OCI-LY1 (cell line): ENCODE data around the gene PTS.
"Not testable (repeated sequence)": the region's sequence is repeated elsewhere in the genome, so short reads cannot be mapped to it uniquely, and the experiment has no call there.

Source experiments
- H2AFZ ChIP-seq: fragments of 200-600 bp; sonication (generic), shearing (Covaris generic); 2 replicates; pipeline ENCODE4 v1.6.0; 2014; ENCODE audit warnings: antibody characterized with exemption, mild to moderate bottlenecking, low read length
- H3F3A ChIP-seq: fragments of 200-600 bp; sonication (generic), shearing (Covaris generic); 2 replicates; pipeline ENCODE4 v1.6.0; 2014; ENCODE audit warnings: mild to moderate bottlenecking, antibody characterized with exemption, low read length, moderate library complexity; ENCODE audit not compliant: insufficient read depth
- H3K27ac ChIP-seq: fragments of 200-600 bp; sonication (generic); 2 replicates; pipeline ENCODE4 v1.5.1; 2014; ENCODE audit warnings: low read length, mixed run types, mild to moderate bottlenecking, low read depth; ENCODE audit not compliant: poor library complexity, severe bottlenecking
- H3K27me3 ChIP-seq: fragments of 200-600 bp; sonication (generic); 2 replicates; pipeline ENCODE4 v1.6.0; 2014; ENCODE audit warnings: antibody characterized with exemption, mild to moderate bottlenecking, low read length, moderate library complexity; ENCODE audit not compliant: insufficient read depth
- H3K36me3 ChIP-seq: fragments of 200-600 bp; sonication (generic); 2 replicates; pipeline ENCODE4 v1.6.1; 2014; ENCODE audit warnings: mild to moderate bottlenecking, antibody characterized with exemption, low read length, moderate library complexity, mixed read lengths; ENCODE audit not compliant: insufficient read depth
- H3K4me1 ChIP-seq: fragments of 200-600 bp; sonication (generic); 2 replicates; pipeline ENCODE4 v1.5.1; 2014; ENCODE audit warnings: mild to moderate bottlenecking, low read length, moderate library complexity; ENCODE audit not compliant: insufficient read depth, severe bottlenecking
- H3K4me2 ChIP-seq: fragments of 200-600 bp; sonication (generic), shearing (Covaris generic); 2 replicates; pipeline ENCODE4 v1.6.1; 2014; ENCODE audit warnings: low read length
- H3K4me3 ChIP-seq: fragments of 200-600 bp; sonication (generic); 2 replicates; pipeline ENCODE4 v1.5.1; 2014; ENCODE audit warnings: low read length, low read depth, mild to moderate bottlenecking, mixed read lengths; ENCODE audit not compliant: poor library complexity, severe bottlenecking
- H3K79me2 ChIP-seq: fragments of 200-600 bp; shearing (Covaris generic); 2 replicates; pipeline ENCODE4 v1.6.1; 2016; ENCODE audit warnings: mixed run types, low read length, mixed read lengths; ENCODE audit not compliant: insufficient read depth
- H3K9ac ChIP-seq: fragments of 200-600 bp; sonication (generic), shearing (Covaris generic); 2 replicates; pipeline ENCODE4 v1.6.1; 2014; ENCODE audit warnings: mild to moderate bottlenecking, low read length, mixed read lengths
- H3K9me2 ChIP-seq: fragments of 200-600 bp; sonication (generic), shearing (Covaris generic); 2 replicates; pipeline ENCODE4 v1.6.1; 2014; ENCODE audit warnings: low read depth, mild to moderate bottlenecking, low read length, mixed read lengths
- H3K9me3 ChIP-seq: fragments of 200-600 bp; shearing (Covaris generic); 2 replicates; pipeline ENCODE4 v1.6.1; 2014; ENCODE audit warnings: low read length, mixed read lengths
- H4K20me1 ChIP-seq: fragments of 200-600 bp; sonication (generic), shearing (Covaris generic); 2 replicates; pipeline ENCODE4 v1.6.0; 2016; ENCODE audit warnings: mild to moderate bottlenecking, low read length; ENCODE audit not compliant: insufficient read depth
- CTCF ChIP-seq: fragments of 200-600 bp; sonication (generic), shearing (Covaris generic); IDR thresholded peaks from 2 replicates; pipeline ENCODE4 v1.5.1; 2017; ENCODE audit warnings: mild to moderate bottlenecking, antibody characterized with exemption, low read length, moderate library complexity, mixed read lengths
- EZH2 ChIP-seq: fragments of 200-600 bp; sonication (generic), shearing (Covaris generic); IDR thresholded peaks from 2 replicates; pipeline ENCODE4 v1.8.0; 2017; ENCODE audit warnings: borderline replicate concordance, mixed run types, mild to moderate bottlenecking, antibody characterized with exemption, low read length, moderate library complexity, mixed read lengths

Gene PTS

GRCh38 chr11:112185883-112186282 lies 40.3 kb upstream of the PTS start:
- no peak overlapping the region for H3K4me2 ChIP-seq
- peaks cover 3% of the 10 kb centered on the region; the same call in 1 of the 2 replicates for H3K27me3 ChIP-seq
- no peak overlapping the region for H3K4me3 ChIP-seq
- no peak overlapping the region for H3K9ac ChIP-seq
- no peaks in the 10 kb centered on the region for H3K4me1 ChIP-seq
- H3K36me3 ChIP-seq: no peaks in the 10 kb centered on the region
- no peaks in the 10 kb centered on the region for H3F3A ChIP-seq
- no peaks in the 10 kb centered on the region for H3K79me2 ChIP-seq
- TF ChIP-seq EZH2: no peak
- TF ChIP-seq CTCF: no peak
- H4K20me1 ChIP-seq: no peaks in the 10 kb centered on the region
- no peaks in the 10 kb centered on the region for H3K9me3 ChIP-seq
- no peaks in the 10 kb centered on the region for H3K9me2 ChIP-seq
- no peak overlapping the region for H2AFZ ChIP-seq
- no peak overlapping the region for H3K27ac ChIP-seq

DNA sequence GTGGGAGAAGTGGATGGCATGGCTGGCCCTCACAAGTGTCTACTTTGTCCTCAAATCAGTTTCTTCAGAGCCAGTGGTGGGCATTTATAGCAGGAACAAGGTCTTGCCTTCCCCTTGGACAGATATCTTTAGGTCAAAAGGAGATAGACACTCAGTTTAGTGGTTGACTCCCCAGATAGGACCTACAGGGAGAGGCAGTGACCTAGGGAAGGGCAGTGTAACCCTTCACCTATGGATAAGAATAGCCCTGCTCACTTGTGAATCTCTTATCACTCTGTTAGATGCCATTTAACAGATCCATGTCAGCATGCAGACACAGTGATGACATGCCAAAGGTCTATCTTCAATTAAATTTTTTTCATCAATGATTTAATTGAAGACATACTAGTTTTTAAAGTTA lies 39.9 kb upstream of the PTS start:
- H3K4me1 ChIP-seq: no peaks in the 10 kb centered on the region
- H3K36me3 ChIP-seq: no peaks in the 10 kb centered on the region
- no peak for TF ChIP-seq CTCF
- TF ChIP-seq EZH2: no peak
- H3F3A ChIP-seq: no peaks in the 10 kb centered on the region
- H3K4me2 ChIP-seq: no peak overlapping the region
- H3K79me2 ChIP-seq: no peaks in the 10 kb centered on the region
- H3K27me3 ChIP-seq: peaks cover 3% of the 10 kb centered on the region; the same call in 1 of the 2 replicates
- no peak overlapping the region for H2AFZ ChIP-seq
- H3K4me3 ChIP-seq: no peak overlapping the region
- no peaks in the 10 kb centered on the region for H3K9me3 ChIP-seq
- no peak overlapping the region for H3K27ac ChIP-seq
- H3K9ac ChIP-seq: no peak overlapping the region
- no peaks in the 10 kb centered on the region for H3K9me2 ChIP-seq
- H4K20me1 ChIP-seq: no peaks in the 10 kb centered on the region

DNA sequence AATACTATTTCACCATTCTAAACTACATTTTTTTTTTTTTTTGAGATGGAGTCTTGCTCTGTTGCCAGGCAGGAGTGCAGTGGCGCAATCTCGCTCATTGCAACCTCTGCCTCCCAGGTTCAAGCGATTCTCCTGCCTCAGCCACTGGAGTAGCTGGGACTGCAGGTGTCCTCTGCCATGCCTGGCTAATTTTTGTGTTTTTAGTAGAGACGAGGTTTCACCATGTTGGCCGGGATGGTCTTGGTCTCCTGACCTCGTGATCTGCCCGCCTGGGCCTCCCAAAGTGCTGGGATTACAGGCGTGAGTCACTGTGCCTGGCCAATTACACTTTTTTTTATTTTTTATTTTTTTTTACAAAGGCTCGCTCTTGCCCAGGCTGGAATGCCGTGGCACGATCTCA lies 31.1 kb upstream of the PTS start:
- not testable (repeated sequence) for H3F3A ChIP-seq, H2AFZ ChIP-seq, H3K27ac ChIP-seq, H3K36me3 ChIP-seq, H3K79me2 ChIP-seq, H3K9me3 ChIP-seq, H3K9me2 ChIP-seq, H3K4me1 ChIP-seq, H3K4me2 ChIP-seq, H3K9ac ChIP-seq, H4K20me1 ChIP-seq, H3K4me3 ChIP-seq, H3K27me3 ChIP-seq

- no peak overlapping the region for H3K27ac ChIP-seq
These were observed 30.3 kb upstream of the PTS start for GRCh38 chr11:112195951-112196351.

More at GRCh38 chr11:112195951-112196351, 30.3 kb upstream of the PTS start:
- H3K9me3 ChIP-seq: no peaks in the 10 kb centered on the region
- H3F3A ChIP-seq: no peaks in the 10 kb centered on the region
- no peak overlapping the region for H3K4me2 ChIP-seq
- TF ChIP-seq CTCF: no peak
- TF ChIP-seq EZH2: no peak
- no peaks in the 10 kb centered on the region for H3K9me2 ChIP-seq
- no peaks in the 10 kb centered on the region for H3K4me1 ChIP-seq
- no peaks in the 10 kb centered on the region for H3K79me2 ChIP-seq
- H3K36me3 ChIP-seq: no peaks in the 10 kb centered on the region
- H4K20me1 ChIP-seq: no peaks in the 10 kb centered on the region
- H2AFZ ChIP-seq: no peak overlapping the region
- no peak overlapping the region for H3K9ac ChIP-seq
- no peak overlapping the region for H3K4me3 ChIP-seq
- H3K27me3 ChIP-seq: no peaks in the 10 kb centered on the region
